ENCODE results near the gene MPZL3.

The MPZL3 gene

GRCh38 chr11:118233377-118233776 is 18.8 kb downstream of the MPZL3 start:
- no peak overlapping the region for H3K9ac ChIP-seq (ENCODE audit: insufficient read length)
- DNase-seq (ENCODE audit: low read depth, low spot score), result no peak
- H3K27ac ChIP-seq, result no peak overlapping the region
- H3K4me3 ChIP-seq, result no peak overlapping the region
- H3K9me3 ChIP-seq (ENCODE audit: low read depth, low read length), result no peaks in the 10 kb centered on the region
- no peaks in the 10 kb centered on the region for H3K36me3 ChIP-seq (ENCODE audit: insufficient read depth, low read length)
- TF ChIP-seq FOXP2 (optimal IDR thresholded peaks at IDR 0.05; ENCODE audit: control extremely low read depth, extremely low read length, insufficient read depth) (no peak), POLR2AphosphoS5 (IDR thresholded peaks at IDR 0.05; ENCODE audit: borderline replicate concordance, low read depth, low read length) (no peak), EZH2 (IDR thresholded peaks at IDR 0.05) (no peak)

- no peak for TF ChIP-seq EZH2 (IDR thresholded peaks at IDR 0.05)
- TF ChIP-seq POLR2AphosphoS5 (IDR thresholded peaks at IDR 0.05; ENCODE audit: borderline replicate concordance, low read depth, low read length), result no peak
- no peak for TF ChIP-seq FOXP2 (optimal IDR thresholded peaks at IDR 0.05; ENCODE audit: control extremely low read depth, extremely low read length, insufficient read depth)
- Histone ChIP-seq H3K9ac (ENCODE audit: insufficient read length) (no peak overlapping the region), H3K9me3 (ENCODE audit: low read depth, low read length) (no peaks in the 10 kb centered on the region), H3K4me3 (no peak overlapping the region), H3K36me3 (ENCODE audit: insufficient read depth, low read length) (no peaks in the 10 kb centered on the region), H3K27ac (no peak overlapping the region)
- DNase-seq (ENCODE audit: low read depth, low spot score), result no peak
Measured at GRCh38 chr11:118232659-118233058, 19.5 kb downstream of the MPZL3 start.

- Histone ChIP-seq H3K36me3 (ENCODE audit: insufficient read depth, low read length) (no peaks in the 10 kb centered on the region), H3K27ac (no peak overlapping the region), H3K4me3 (no peak overlapping the region), H3K9me3 (ENCODE audit: low read depth, low read length) (no peaks in the 10 kb centered on the region), H3K9ac (ENCODE audit: insufficient read length) (no peak overlapping the region)
- DNase-seq (ENCODE audit: low read depth, low spot score), result no peak
- TF ChIP-seq FOXP2 (optimal IDR thresholded peaks at IDR 0.05; ENCODE audit: control extremely low read depth, extremely low read length, insufficient read depth) (no peak), POLR2AphosphoS5 (IDR thresholded peaks at IDR 0.05; ENCODE audit: borderline replicate concordance, low read depth, low read length) (no peak), EZH2 (IDR thresholded peaks at IDR 0.05) (no peak)
Measured at GRCh38 chr11:118231461-118231860, 20.7 kb downstream of the MPZL3 start.

- Histone ChIP-seq H3K9ac (ENCODE audit: insufficient read length) (no peak overlapping the region), H3K36me3 (ENCODE audit: insufficient read depth, low read length) (no peaks in the 10 kb centered on the region), H3K9me3 (ENCODE audit: low read depth, low read length) (no peaks in the 10 kb centered on the region), H3K27ac (no peak overlapping the region), H3K4me3 (no peak overlapping the region)
- TF ChIP-seq FOXP2 (optimal IDR thresholded peaks at IDR 0.05; ENCODE audit: control extremely low read depth, extremely low read length, insufficient read depth) (no peak), EZH2 (IDR thresholded peaks at IDR 0.05) (no peak), POLR2AphosphoS5 (IDR thresholded peaks at IDR 0.05; ENCODE audit: borderline replicate concordance, low read depth, low read length) (no peak)
- DNase-seq (ENCODE audit: low read depth, low spot score), result no peak
Measured at GRCh38 chr11:118230088-118230487, 22.1 kb downstream of the MPZL3 start.

GRCh38 chr11:118229274-118229847 is 22.8 kb downstream of the MPZL3 start:
- no peak overlapping the region for H3K9ac ChIP-seq (ENCODE audit: insufficient read length)
- no peaks in the 10 kb centered on the region for H3K9me3 ChIP-seq (ENCODE audit: low read depth, low read length)
- DNase-seq (ENCODE audit: low read depth, low spot score), result no peak
- H3K36me3 ChIP-seq (ENCODE audit: insufficient read depth, low read length), result no peaks in the 10 kb centered on the region
- H3K27ac ChIP-seq, result no peak overlapping the region
- TF ChIP-seq EZH2 (IDR thresholded peaks at IDR 0.05) (no peak), FOXP2 (optimal IDR thresholded peaks at IDR 0.05; ENCODE audit: control extremely low read depth, extremely low read length, insufficient read depth) (no peak), POLR2AphosphoS5 (IDR thresholded peaks at IDR 0.05; ENCODE audit: borderline replicate concordance, low read depth, low read length) (no peak)
- H3K4me3 ChIP-seq, result no peak overlapping the region

- no peaks in the 10 kb centered on the region for H3K36me3 ChIP-seq (ENCODE audit: insufficient read depth, low read length)
- no peak overlapping the region for H3K27ac ChIP-seq
- DNase-seq (ENCODE audit: low read depth, low spot score), result no peak
- H3K9ac ChIP-seq (ENCODE audit: insufficient read length), result no peak overlapping the region
- H3K9me3 ChIP-seq (ENCODE audit: low read depth, low read length), result no peaks in the 10 kb centered on the region
- TF ChIP-seq POLR2AphosphoS5 (IDR thresholded peaks at IDR 0.05; ENCODE audit: borderline replicate concordance, low read depth, low read length) (no peak), EZH2 (IDR thresholded peaks at IDR 0.05) (no peak), FOXP2 (optimal IDR thresholded peaks at IDR 0.05; ENCODE audit: control extremely low read depth, extremely low read length, insufficient read depth) (no peak)
- no peak overlapping the region for H3K4me3 ChIP-seq
Measured at GRCh38 chr11:118227865-118228785, 24.0 kb downstream of the MPZL3 start.

GRCh38 chr11:118226781-118227180 is 25.4 kb downstream of the MPZL3 start:
- H3K27ac ChIP-seq, result no peak overlapping the region
- H3K9me3 ChIP-seq (ENCODE audit: low read depth, low read length), result no peaks in the 10 kb centered on the region
- no peak for DNase-seq (ENCODE audit: low read depth, low spot score)
- no peaks in the 10 kb centered on the region for H3K36me3 ChIP-seq (ENCODE audit: insufficient read depth, low read length)
- H3K4me3 ChIP-seq, result no peak overlapping the region
- no peak overlapping the region for H3K9ac ChIP-seq (ENCODE audit: insufficient read length)
- TF ChIP-seq FOXP2 (optimal IDR thresholded peaks at IDR 0.05; ENCODE audit: control extremely low read depth, extremely low read length, insufficient read depth), result no peak
- no peak for TF ChIP-seq POLR2AphosphoS5 (IDR thresholded peaks at IDR 0.05; ENCODE audit: borderline replicate concordance, low read depth, low read length)
- TF ChIP-seq EZH2 (IDR thresholded peaks at IDR 0.05), result no peak

- H3K9me3 ChIP-seq (ENCODE audit: low read depth, low read length), result no peaks in the 10 kb centered on the region
- no peak overlapping the region for H3K4me3 ChIP-seq
- no peak overlapping the region for H3K27ac ChIP-seq
- TF ChIP-seq FOXP2 (optimal IDR thresholded peaks at IDR 0.05; ENCODE audit: control extremely low read depth, extremely low read length, insufficient read depth) (no peak), POLR2AphosphoS5 (IDR thresholded peaks at IDR 0.05; ENCODE audit: borderline replicate concordance, low read depth, low read length) (no peak), EZH2 (IDR thresholded peaks at IDR 0.05) (no peak)
- no peak overlapping the region for H3K9ac ChIP-seq (ENCODE audit: insufficient read length)
- H3K36me3 ChIP-seq (ENCODE audit: insufficient read depth, low read length), result no peaks in the 10 kb centered on the region
- no peak for DNase-seq (ENCODE audit: low read depth, low spot score)
Measured at GRCh38 chr11:118226296-118226695, 25.9 kb downstream of the MPZL3 start.

Data from SK-N-MC (cell line).